Activated CD4-positive, alpha-beta T cell treated with anti-CD3 and anti-CD28 coated beads, Interleukin-2, amount 50 U/mL, for 48 hours (primary cell): ENCODE measurements around the gene EHMT1.
"Not testable (repeated sequence)": the region's sequence is repeated elsewhere in the genome, so short reads cannot be mapped to it uniquely, and the experiment has no call there.

ENCODE experiments used
- DNase-seq, 2 experiments: peaks; one replicate each; pipeline ENCODE4 v3.0.0-alpha.2; 2020

The EHMT1 gene

GRCh38 chr9:137722481-137722880 is 103.7 kb downstream of the EHMT1 start:
- no peak for DNase-seq

- not testable (repeated sequence) for DNase-seq
Measured at GRCh38 chr9:137723356-137723755, 104.6 kb downstream of the EHMT1 start.

GRCh38 chr9:137723783-137724445 is 105.1 kb downstream of the EHMT1 start:
- DNase-seq = peak; percentile 22 to 31

GRCh38 chr9:137724818-137725240 is 106.0 kb downstream of the EHMT1 start:
- no peak for DNase-seq

GRCh38 chr9:137725598-137725997 is 106.8 kb downstream of the EHMT1 start:
- DNase-seq = no peak

GRCh38 chr9:137726336-137726735 is 107.5 kb downstream of the EHMT1 start:
- DNase-seq = not testable (repeated sequence)

GRCh38 chr9:137726764-137727163 is 108.0 kb downstream of the EHMT1 start:
- no peak for DNase-seq

GRCh38 chr9:137727716-137728115 is 108.9 kb downstream of the EHMT1 start:
- DNase-seq = no peak

- no peak for DNase-seq
Measured at GRCh38 chr9:137728444-137729311, 109.9 kb downstream of the EHMT1 start.

GRCh38 chr9:137731216-137731946 is 112.6 kb downstream of the EHMT1 start:
- DNase-seq = no peak

- no peak for DNase-seq
Measured at GRCh38 chr9:137731947-137732813, 113.4 kb downstream of the EHMT1 start.

- no peak for DNase-seq
Measured at GRCh38 chr9:137733429-137733828, 114.6 kb downstream of the EHMT1 start.

GRCh38 chr9:137734181-137734580 is 115.4 kb downstream of the EHMT1 start:
- DNase-seq = no peak

GRCh38 chr9:137738182-137738696 is 119.4 kb downstream of the EHMT1 start:
- not testable (repeated sequence) for DNase-seq

GRCh38 chr9:137738703-137739102 is 119.9 kb downstream of the EHMT1 start:
- no peak for DNase-seq

GRCh38 chr9:137739371-137740309 is 120.8 kb downstream of the EHMT1 start:
- DNase-seq = no peak

GRCh38 chr9:137740312-137740711 is 121.5 kb downstream of the EHMT1 start:
- no peak for DNase-seq

GRCh38 chr9:137741330-137741729 is 122.5 kb downstream of the EHMT1 start:
- no peak for DNase-seq

GRCh38 chr9:137742698-137743097 is 123.9 kb downstream of the EHMT1 start:
- DNase-seq = no peak

- no peak for DNase-seq
Measured at GRCh38 chr9:137743695-137744094, 124.9 kb downstream of the EHMT1 start.

- DNase-seq = no peak
Measured at GRCh38 chr9:137744632-137745183, 125.9 kb downstream of the EHMT1 start.
